ENCODE results near the gene GSTA3.

GRCh38 chr6:52893221-52893620 is 16.3 kb downstream of the GSTA3 start:
- TF ChIP-seq CTCF (CRISPR knock-in tag; IDR thresholded peaks at IDR 0.05) (no peak), RAD21 (CRISPR knock-in tag; IDR thresholded peaks at IDR 0.05) (no peak), FOXA1 (IDR thresholded peaks at IDR 0.05) (no peak), FOXA1 (CRISPR knock-in tag; IDR thresholded peaks at IDR 0.05) (no peak)

All from HepG2 (cell line).